Sciatic nerve (tissue), 2 donors: ENCODE results near the gene WDFY4. TPM values are rescaled to one million over a fixed set of nuclear protein-coding genes. Genes with fewer than 3 reads are reported as not detected.

Experiments
- ATAC-seq: fragments of 200-7000 bp; cut with Tn5 transposase; one replicate; pipeline ENCODE4 v1.9.1; 2020; ENCODE audit warnings: mild to moderate bottlenecking, moderate library complexity
- DNase-seq: peaks from one replicate; pipeline ENCODE4 v3.0.0-alpha.2; 2020; ENCODE audit warnings: low spot score
- intact Hi-C: fragments of 100-400 bp; cut with DNase I; formaldehyde crosslinking; loops from one replicate; pipeline ENCODE4 v1.14.2; 2022
- total RNA-seq: library from RNA; stranded (reverse); fragmentation: NEBNext Ultra II Directional; extraction: Animal tissue kit (Norgen Biotek cat#: 25700); gene quantifications from one replicate; pipeline ENCODE4 v1.2.1, GENCODE V29; 2021
- donor health status: DM: no; HTN: no; CAD: no.
- donor health status: DM: no; HTN: no; CAD: no.

The WDFY4 gene
- total RNA-seq, 1 donor from 2014 or later = 8.6 TPM

GRCh38 chr10:48682265-48682664 is 2.4 kb upstream of the WDFY4 start:
- intact Hi-C loops = no loop called here
- DNase-seq (no peak), ATAC-seq (no peak)

- ATAC-seq (no peak), DNase-seq (no peak)
- intact Hi-C loops = no loop called here
Observed at GRCh38 chr10:48683424-48683823, 1.2 kb upstream of the WDFY4 start.

GRCh38 chr10:48683868-48684267 is 805 bp upstream of the WDFY4 start:
- intact Hi-C loops = no loop called here
- no peak for ATAC-seq
- DNase-seq = no peak

- intact Hi-C loops = no loop called here
- ATAC-seq (no peak), DNase-seq (no peak)
Observed at GRCh38 chr10:48684463-48684791, 246 bp upstream of the WDFY4 start.

- DNase-seq (no peak), ATAC-seq (no peak)
- intact Hi-C loops = no loop called here
Observed at GRCh38 chr10:48685731-48686130, 1.1 kb downstream of the WDFY4 start.

GRCh38 chr10:48690791-48691660 is 6.4 kb downstream of the WDFY4 start:
- ATAC-seq (no peak), DNase-seq (no peak)
- intact Hi-C loops = no loop called here

- intact Hi-C loops = no loop called here
- no peak for ATAC-seq
- DNase-seq = no peak
Observed at GRCh38 chr10:48691812-48692528, 7.3 kb downstream of the WDFY4 start.

- intact Hi-C loops = no loop called here
- no peak for ATAC-seq
- DNase-seq = no peak
Observed at GRCh38 chr10:48692748-48693147, 8.1 kb downstream of the WDFY4 start.

GRCh38 chr10:48693206-48693605 is 8.5 kb downstream of the WDFY4 start:
- ATAC-seq = no peak
- intact Hi-C loops = no loop called here

GRCh38 chr10:48694371-48695030 is 9.8 kb downstream of the WDFY4 start:
- DNase-seq = no peak
- intact Hi-C loops = no loop called here
- ATAC-seq = no peak

More at GRCh38 chr10:48693206-48693605, 8.5 kb downstream of the WDFY4 start:
- DNase-seq = no peak

- intact Hi-C loops = no loop called here
- ATAC-seq (no peak), DNase-seq (no peak)
Observed at GRCh38 chr10:48695636-48696534, 11.2 kb downstream of the WDFY4 start.

- intact Hi-C loops = no loop called here
- no peak for DNase-seq
Observed at GRCh38 chr10:48696535-48696873, 11.8 kb downstream of the WDFY4 start.

GRCh38 chr10:48697091-48697490 is 12.4 kb downstream of the WDFY4 start:
- no peak for ATAC-seq
- intact Hi-C loops = no loop called here
- DNase-seq = no peak

More at GRCh38 chr10:48696535-48696873, 11.8 kb downstream of the WDFY4 start:
- no peak for ATAC-seq

- ATAC-seq = no peak
Observed at GRCh38 chr10:48697821-48698764, 13.4 kb downstream of the WDFY4 start.

GRCh38 chr10:48699011-48699627 is 14.4 kb downstream of the WDFY4 start:
- ATAC-seq (no peak), DNase-seq (no peak)
- intact Hi-C loops = no loop called here

More at GRCh38 chr10:48697821-48698764, 13.4 kb downstream of the WDFY4 start:
- no peak for DNase-seq
- intact Hi-C loops = no loop called here

- ATAC-seq (no peak), DNase-seq (no peak)
- intact Hi-C loops = no loop called here
Observed at GRCh38 chr10:48700071-48700470, 15.4 kb downstream of the WDFY4 start.

- ATAC-seq = no peak
- intact Hi-C loops = no loop called here
- no peak for DNase-seq
Observed at GRCh38 chr10:48700493-48700892, 15.8 kb downstream of the WDFY4 start.
